Renal cortex interstitium (tissue), 11 donors: ENCODE measurements around the gene SLC9A9. TPM values are rescaled to one million over a fixed set of nuclear protein-coding genes. Genes with fewer than 3 reads are reported as not detected.

Source experiments
- DNase-seq, 11 donors: peaks; one replicate each; pipeline ENCODE4 v3.0.0-alpha.2; 2013; ENCODE audit warnings: low read depth in 9 of 11, low spot score in 4 of 11; ENCODE audit errors: extremely low read depth in 1 of 11
- polyA plus RNA-seq, 3 donors: library from polyadenylated mRNA; unstranded; fragments of 120-200 nt; gene quantifications; one replicate each; pipeline ENCODE4 v1.2.1, GENCODE V29; 2013; ENCODE audit not compliant: insufficient read length in 3 of 3

SLC9A9 gene
- polyA plus RNA-seq, 3 donors, result 4.7 to 6.0 (median 5.6) TPM

- DNase-seq, result peak in 10 of 11 donors; percentile 36 to 71 (median 56)
These were observed 251.2 kb downstream of the SLC9A9 start for GRCh38 chr3:143596957-143597642.

GRCh38 chr3:143595456-143596077 lies 252.7 kb downstream of the SLC9A9 start:
- DNase-seq, result no peak

GRCh38 chr3:143594206-143594605 lies 254.1 kb downstream of the SLC9A9 start:
- no peak for DNase-seq

- no peak for DNase-seq
These were observed 257.6 kb downstream of the SLC9A9 start for GRCh38 chr3:143590660-143591059.

GRCh38 chr3:143586576-143586975 lies 261.7 kb downstream of the SLC9A9 start:
- no peak for DNase-seq

GRCh38 chr3:143585720-143586456 lies 262.4 kb downstream of the SLC9A9 start:
- no peak for DNase-seq

- no peak for DNase-seq
These were observed 263.8 kb downstream of the SLC9A9 start for GRCh38 chr3:143584474-143584873.

GRCh38 chr3:143581972-143582722 lies 266.1 kb downstream of the SLC9A9 start:
- no peak for DNase-seq

- DNase-seq, result no peak
These were observed 269.3 kb downstream of the SLC9A9 start for GRCh38 chr3:143578810-143579435.

GRCh38 chr3:143576568-143577270 lies 271.5 kb downstream of the SLC9A9 start:
- no peak for DNase-seq

- no peak for DNase-seq
These were observed 273.3 kb downstream of the SLC9A9 start for GRCh38 chr3:143574933-143575332.

- no peak for DNase-seq
These were observed 274.5 kb downstream of the SLC9A9 start for GRCh38 chr3:143573610-143574303.

- DNase-seq, result no peak
These were observed 276.7 kb downstream of the SLC9A9 start for GRCh38 chr3:143571548-143571947.

GRCh38 chr3:143567823-143568222 lies 280.4 kb downstream of the SLC9A9 start:
- no peak for DNase-seq

- no peak for DNase-seq
These were observed 282.3 kb downstream of the SLC9A9 start for GRCh38 chr3:143565951-143566350.

GRCh38 chr3:143563786-143564185 lies 284.5 kb downstream of the SLC9A9 start:
- no peak for DNase-seq

- DNase-seq, result no peak
These were observed 285.5 kb downstream of the SLC9A9 start for GRCh38 chr3:143562789-143563188.

- DNase-seq, result no peak
These were observed 289.0 kb downstream of the SLC9A9 start for GRCh38 chr3:143559296-143559695.
